ENCODE measurements around the gene TYMS.

The TYMS gene

GRCh38 chr18:673769-674168 lies 16.3 kb downstream of the TYMS start:
- no peak overlapping the region for H3K4me3 ChIP-seq (replicated peaks; ENCODE audit: low read depth, low read length)
- DNase-seq (ENCODE audit: extremely low read depth, low read depth), result no peak
- no peak for TF ChIP-seq CTCF (IDR thresholded peaks at IDR 0.05; ENCODE audit: low read depth, low read length, missing control alignments)

- no peak for TF ChIP-seq CTCF (IDR thresholded peaks at IDR 0.05; ENCODE audit: low read depth, low read length, missing control alignments)
- DNase-seq (ENCODE audit: extremely low read depth, low read depth), result no peak
- H3K4me3 ChIP-seq (replicated peaks; ENCODE audit: low read depth, low read length), result no peak overlapping the region
Observed at GRCh38 chr18:675307-675706, 17.9 kb downstream of the TYMS start.

- TF ChIP-seq CTCF (IDR thresholded peaks at IDR 0.05; ENCODE audit: low read depth, low read length, missing control alignments), result no peak
- no peak for DNase-seq (ENCODE audit: extremely low read depth, low read depth)
- H3K4me3 ChIP-seq (replicated peaks; ENCODE audit: low read depth, low read length), result no peak overlapping the region
Observed at GRCh38 chr18:676069-676468, 18.6 kb downstream of the TYMS start.

DNA sequence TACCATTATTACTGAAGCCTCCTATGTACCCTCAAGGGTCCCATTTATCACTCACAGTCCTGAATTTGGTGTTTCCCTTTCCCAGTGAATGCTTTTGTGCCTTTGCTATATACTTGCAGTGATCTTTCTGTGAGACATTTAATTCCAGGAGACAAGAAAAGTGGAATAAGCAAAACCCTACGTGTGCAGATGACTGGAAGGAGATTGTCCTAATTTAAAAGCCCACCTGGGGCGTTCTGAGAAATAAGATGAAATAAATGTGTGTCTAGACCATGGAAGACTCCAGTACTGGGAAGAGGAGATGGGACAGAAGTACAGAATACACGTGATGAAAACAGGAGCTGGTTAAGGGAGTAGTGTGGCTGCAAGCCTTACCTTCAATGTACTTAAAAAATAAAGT lies 19.3 kb downstream of the TYMS start:
- no peak overlapping the region for H3K4me3 ChIP-seq (replicated peaks; ENCODE audit: low read depth, low read length)
- no peak for TF ChIP-seq CTCF (IDR thresholded peaks at IDR 0.05; ENCODE audit: low read depth, low read length, missing control alignments)
- DNase-seq (ENCODE audit: extremely low read depth, low read depth), result no peak

DNA sequence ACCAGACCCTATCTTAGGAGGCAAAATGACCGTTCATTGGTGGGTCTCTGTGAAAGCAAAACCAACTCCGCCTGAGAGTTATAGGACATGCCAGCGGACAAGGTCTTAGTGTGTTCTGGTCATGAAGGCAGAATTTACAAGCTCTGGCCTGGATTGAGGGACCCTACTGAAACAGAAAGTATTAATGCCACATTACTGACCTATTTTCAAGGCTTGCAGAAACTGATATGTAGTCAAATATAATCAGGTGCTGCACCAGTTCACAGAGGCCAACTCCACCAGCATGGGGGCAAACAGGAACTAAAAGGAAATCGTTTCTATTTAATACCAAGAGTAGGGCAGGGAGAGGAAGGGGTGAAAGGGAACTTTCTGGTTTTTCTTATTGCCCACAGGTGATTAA lies 19.7 kb downstream of the TYMS start:
- no peak for TF ChIP-seq CTCF (IDR thresholded peaks at IDR 0.05; ENCODE audit: low read depth, low read length, missing control alignments)
- no peak overlapping the region for H3K4me3 ChIP-seq (replicated peaks; ENCODE audit: low read depth, low read length)
- no peak for DNase-seq (ENCODE audit: extremely low read depth, low read depth)

DNA sequence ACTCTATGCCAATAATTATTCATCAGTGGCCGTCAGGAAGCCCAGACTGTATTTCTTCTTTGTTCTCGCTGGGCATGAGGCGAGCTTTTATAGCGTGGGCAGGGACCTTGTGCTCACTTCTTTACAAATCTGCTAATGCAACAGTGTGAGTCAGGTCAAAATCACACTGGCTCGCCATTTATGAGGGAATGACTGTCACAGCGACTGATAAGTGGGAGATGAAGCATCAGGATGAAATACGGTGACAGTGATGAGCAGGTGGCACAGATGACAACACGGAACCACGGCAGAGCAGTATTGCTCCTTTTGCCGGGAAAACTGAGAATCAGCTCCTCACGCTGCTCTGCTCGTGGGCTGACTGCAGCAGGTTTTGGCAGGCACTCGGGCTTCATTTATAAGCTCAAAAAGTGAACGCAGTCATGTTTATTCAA lies 20.5 kb downstream of the TYMS start:
- no peak overlapping the region for H3K4me3 ChIP-seq (replicated peaks; ENCODE audit: low read depth, low read length)
- no peak for TF ChIP-seq CTCF (IDR thresholded peaks at IDR 0.05; ENCODE audit: low read depth, low read length, missing control alignments)
- no peak for DNase-seq (ENCODE audit: extremely low read depth, low read depth)

GRCh38 chr18:678482-679182 lies 21.2 kb downstream of the TYMS start:
- DNase-seq (ENCODE audit: extremely low read depth, low read depth), result no peak
- TF ChIP-seq CTCF (IDR thresholded peaks at IDR 0.05; ENCODE audit: low read depth, low read length, missing control alignments), result no peak

More at GRCh38 chr18:678482-679182, 21.2 kb downstream of the TYMS start:
- H3K4me3 ChIP-seq (replicated peaks; ENCODE audit: low read depth, low read length), result no peak overlapping the region
